Gastroesophageal sphincter (tissue), 3 donors: ENCODE results near the gene EPB41L4A.

Experiments used
- CTCF ChIP-seq, 4 experiments: fragments of 200-600 bp in 2 of 4; fragments of 450-650 bp in 2 of 4; sonication (generic) in 1 of 4; IDR thresholded peaks; one replicate each; pipeline ENCODE4 v1.5.1; 2017 to 2019; ENCODE audit warnings: antibody characterized with exemption in 4 of 4, mild to moderate bottlenecking in 2 of 4, moderate library complexity in 2 of 4
- POLR2A ChIP-seq, 2 donors: fragments of 450-650 bp; IDR thresholded peaks; one replicate each; pipeline ENCODE4 v1.6.1; 2017; ENCODE audit warnings: antibody characterized with exemption in 2 of 2, mild to moderate bottlenecking in 2 of 2, moderate library complexity in 1 of 2
- POLR2AphosphoS5 ChIP-seq: sonication (generic); formaldehyde crosslinking; IDR thresholded peaks from one replicate; pipeline ENCODE4 v1.6.1; 2017; ENCODE audit warnings: antibody characterized with exemption

DNA sequence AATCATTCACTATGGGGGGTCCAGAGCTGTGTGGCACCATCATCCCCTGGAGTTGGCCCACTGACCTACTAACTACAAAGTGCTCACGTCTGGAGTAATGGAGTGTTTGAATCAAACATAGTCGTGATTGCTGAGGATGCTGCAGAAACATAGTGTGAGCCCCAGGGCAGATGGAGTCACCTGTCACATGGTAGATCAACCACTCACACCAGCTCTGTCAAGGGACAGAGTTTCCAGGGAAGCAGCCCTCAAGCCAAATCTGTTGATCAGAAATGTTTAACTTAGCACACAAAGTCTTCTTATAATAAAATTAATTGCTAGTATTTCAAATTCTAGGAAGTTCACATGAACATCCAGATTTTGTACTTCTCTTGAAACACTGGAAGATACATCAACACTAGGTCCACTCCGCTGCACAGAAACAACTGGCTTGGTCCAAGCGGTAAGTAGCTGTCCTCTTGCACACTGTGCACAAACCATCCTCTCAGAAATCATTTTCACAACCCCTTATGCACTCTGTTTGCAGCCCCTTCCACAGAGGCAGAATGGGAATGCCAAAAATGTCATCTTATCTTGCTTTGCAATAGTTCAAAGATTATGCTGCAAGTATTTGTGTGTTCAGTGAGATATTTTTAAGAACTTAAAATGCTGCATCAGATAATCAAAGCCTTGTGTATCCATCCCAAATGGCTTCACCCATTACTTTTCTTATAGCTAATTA, 191.0 kb downstream of the EPB41L4A start:
- TF ChIP-seq CTCF (IDR thresholded peaks at IDR 0.05) (no peak), POLR2AphosphoS5 (no peak), POLR2A (IDR thresholded peaks at IDR 0.05) (no peak)
